Measurements from ENCODE around the gene CEACAM6. TPM values are rescaled to one million over a fixed set of nuclear protein-coding genes. Genes with fewer than 3 reads are reported as not detected.
A peak's percentile ranks its signal among the peaks of the same experiment; 100 is the strongest.

The CEACAM6 gene
- total and polyA plus RNA-seq, 2 donors (not counting 1 experiment from before 2014, with no cell fraction given): not detected

DNA sequence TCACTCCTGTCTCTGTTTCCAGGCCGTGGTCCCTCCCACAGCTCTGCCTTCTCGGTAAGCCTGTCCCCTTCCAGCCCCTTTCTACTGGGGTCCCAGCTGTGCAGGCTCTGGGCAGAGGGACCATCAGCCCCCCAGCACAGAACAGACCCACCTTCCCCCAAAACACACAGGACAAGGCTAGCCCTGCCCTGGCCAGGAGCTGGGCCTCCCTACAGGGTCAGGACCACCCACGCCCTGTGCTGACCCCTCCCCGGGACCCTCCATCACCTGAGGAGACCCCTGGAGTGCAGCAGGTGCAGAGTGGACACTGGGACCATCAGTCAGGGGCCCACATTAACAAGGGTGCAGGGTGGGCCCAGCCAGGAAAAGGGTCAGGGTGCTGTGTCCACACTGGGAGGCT lies 55.0 kb downstream of the CEACAM6 start:
- no peak overlapping the region for H3K9ac ChIP-seq (ENCODE audit: low read length)
- intact Hi-C loops (cut with micrococcal nuclease): no loop called here
- peaks cover 16 to 25% of the 10 kb centered on the region in 2 donors for H3K4me1 ChIP-seq (ENCODE audit: control insufficient read depth in 2 of 2, insufficient read depth in 2 of 2, low read length in 2 of 2)
- H3K9me3 Mint-ChIP-seq (ENCODE audit: insufficient read depth): no peaks in the 10 kb centered on the region
- ChIA-PET CTCF (interaction anchor here (1.4 to 1.9 kb wide), 2 partner anchors 16 to 57 kb away, joined by 4 to 13 read pairs; no protein-coding TSS in a partner anchor), POLR2A (no interaction called here)
- H3K4me2 ChIP-seq (replicated peaks; ENCODE audit: low read depth, low read length, poor library complexity, severe bottlenecking): peak overlapping the region; percentile 48
- DNase-seq: no peak
- ATAC-seq (ENCODE audit: low read depth): no peak
- no peaks in the 10 kb centered on the region for H3K27me3 ChIP-seq (replicated peaks in 1 of 4; ENCODE audit: control extremely low read depth in 1 of 4, control insufficient read depth in 3 of 4, insufficient read depth in 4 of 4, low read length in 3 of 4)
- H3K4me3 Mint-ChIP-seq: no peak overlapping the region
- H3K27me3 Mint-ChIP-seq: no peaks in the 10 kb centered on the region
- no peak overlapping the region for H3K4me3 ChIP-seq (ENCODE audit: control extremely low read depth in 1 of 5, extremely low read depth in 1 of 5, insufficient read depth in 1 of 5, low read depth in 2 of 5, low read length in 4 of 5)
- H4K20me1 ChIP-seq (ENCODE audit: control insufficient read depth, insufficient read depth, low read length, poor library complexity, severe bottlenecking): no peaks in the 10 kb centered on the region
- H3K4me1 Mint-ChIP-seq: peaks cover 26% of the 10 kb centered on the region
- H2AFZ ChIP-seq (ENCODE audit: insufficient read depth, low read depth, low read length, poor library complexity, severe bottlenecking): no peak overlapping the region
- TF ChIP-seq, protein P1, sequence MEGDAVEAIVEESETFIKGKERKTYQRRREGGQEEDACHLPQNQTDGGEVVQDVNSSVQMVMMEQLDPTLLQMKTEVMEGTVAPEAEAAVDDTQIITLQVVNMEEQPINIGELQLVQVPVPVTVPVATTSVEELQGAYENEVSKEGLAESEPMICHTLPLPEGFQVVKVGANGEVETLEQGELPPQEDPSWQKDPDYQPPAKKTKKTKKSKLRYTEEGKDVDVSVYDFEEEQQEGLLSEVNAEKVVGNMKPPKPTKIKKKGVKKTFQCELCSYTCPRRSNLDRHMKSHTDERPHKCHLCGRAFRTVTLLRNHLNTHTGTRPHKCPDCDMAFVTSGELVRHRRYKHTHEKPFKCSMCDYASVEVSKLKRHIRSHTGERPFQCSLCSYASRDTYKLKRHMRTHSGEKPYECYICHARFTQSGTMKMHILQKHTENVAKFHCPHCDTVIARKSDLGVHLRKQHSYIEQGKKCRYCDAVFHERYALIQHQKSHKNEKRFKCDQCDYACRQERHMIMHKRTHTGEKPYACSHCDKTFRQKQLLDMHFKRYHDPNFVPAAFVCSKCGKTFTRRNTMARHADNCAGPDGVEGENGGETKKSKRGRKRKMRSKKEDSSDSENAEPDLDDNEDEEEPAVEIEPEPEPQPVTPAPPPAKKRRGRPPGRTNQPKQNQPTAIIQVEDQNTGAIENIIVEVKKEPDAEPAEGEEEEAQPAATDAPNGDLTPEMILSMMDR (IDR thresholded peaks at IDR 0.05): no peak
- TF ChIP-seq EZH2 (IDR thresholded peaks at IDR 0.05; ENCODE audit: borderline replicate concordance, insufficient read depth, low read depth, low read length, poor library complexity, severe bottlenecking): no peak
- H3K79me2 ChIP-seq (ENCODE audit: control insufficient read depth, insufficient read depth, low read length): no peaks in the 10 kb centered on the region
- WGBS (ENCODE audit: insufficient coverage): 64% methylated on average over 4 of the region's 4 CpGs
- peak overlapping the region; percentile 46 for H3K27ac Mint-ChIP-seq
- no peaks in the 10 kb centered on the region for H3K36me3 ChIP-seq (replicated peaks in 1 of 2; ENCODE audit: control extremely low read depth in 1 of 2, control insufficient read depth in 1 of 2, extremely low read depth in 1 of 2, insufficient read depth in 2 of 2, low read length in 1 of 2)
- no peak overlapping the region for H3K27ac ChIP-seq (ENCODE audit: low read length in 2 of 2)
- H3K9me3 ChIP-seq (ENCODE audit: control extremely low read depth in 1 of 3, control insufficient read depth in 2 of 3, insufficient read depth in 1 of 3, low read length in 2 of 3): no peaks in the 10 kb centered on the region

DNA sequence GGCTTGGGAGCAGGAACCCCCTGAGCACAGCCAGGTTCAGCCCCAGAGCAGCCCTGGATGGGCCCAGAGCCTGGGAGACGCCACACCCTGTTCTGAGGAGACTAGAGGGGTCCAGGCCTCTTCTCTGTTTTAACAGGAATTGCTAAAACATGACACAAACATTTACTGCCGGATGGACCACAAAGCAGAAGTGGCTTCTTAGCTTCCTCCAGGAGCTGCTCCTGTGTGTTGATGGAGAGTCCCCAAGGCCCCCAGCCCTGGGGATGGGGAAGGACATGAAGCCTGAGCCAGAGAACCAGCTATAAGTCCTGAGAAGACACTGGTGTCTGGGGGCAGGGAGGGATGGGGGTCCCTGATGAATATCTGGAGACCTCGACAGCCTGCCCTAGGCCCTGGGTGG lies 55.7 kb downstream of the CEACAM6 start:
- Mint-ChIP-seq H3K9me3 (ENCODE audit: insufficient read depth) (no peaks in the 10 kb centered on the region), H3K4me1 (peaks cover 20% of the 10 kb centered on the region), H3K4me3 (no peak overlapping the region), H3K27me3 (no peaks in the 10 kb centered on the region), H3K27ac (peak overlapping the region; percentile 20)
- peak overlapping the region; percentile 17 for H2AFZ ChIP-seq (ENCODE audit: insufficient read depth, low read depth, low read length, poor library complexity, severe bottlenecking)
- ATAC-seq (ENCODE audit: low read depth): peak; percentile 10
- CTCF ChIA-PET: interaction anchor here (0.7 to 2.7 kb wide), 4 partner anchors 10 to 58 kb away, joined by 3 to 13 read pairs (median 8); no protein-coding TSS in a partner anchor
- H3K9me3 ChIP-seq (ENCODE audit: control extremely low read depth in 1 of 3, control insufficient read depth in 2 of 3, insufficient read depth in 1 of 3, low read length in 2 of 3): no peaks in the 10 kb centered on the region
- H3K79me2 ChIP-seq (ENCODE audit: control insufficient read depth, insufficient read depth, low read length): no peaks in the 10 kb centered on the region
- 0% methylated on average over 3 of the region's 3 CpGs for WGBS (ENCODE audit: insufficient coverage)
- H3K4me1 ChIP-seq (ENCODE audit: control insufficient read depth in 2 of 2, insufficient read depth in 2 of 2, low read length in 2 of 2): peaks cover 10 to 25% of the 10 kb centered on the region in 2 donors
- H3K4me3 ChIP-seq (ENCODE audit: control extremely low read depth in 1 of 5, extremely low read depth in 1 of 5, insufficient read depth in 1 of 5, low read depth in 2 of 5, low read length in 4 of 5): no peak overlapping the region
- no peaks in the 10 kb centered on the region for H4K20me1 ChIP-seq (ENCODE audit: control insufficient read depth, insufficient read depth, low read length, poor library complexity, severe bottlenecking)
- TF ChIP-seq, protein P1 (IDR thresholded peaks at IDR 0.05): no peak
- no peak for TF ChIP-seq EZH2 (IDR thresholded peaks at IDR 0.05; ENCODE audit: borderline replicate concordance, insufficient read depth, low read depth, low read length, poor library complexity, severe bottlenecking)
- no peak overlapping the region for H3K27ac ChIP-seq (ENCODE audit: low read length in 2 of 2)
- H3K36me3 ChIP-seq (replicated peaks in 1 of 2; ENCODE audit: control extremely low read depth in 1 of 2, control insufficient read depth in 1 of 2, extremely low read depth in 1 of 2, insufficient read depth in 2 of 2, low read length in 1 of 2): no peaks in the 10 kb centered on the region
- H3K9ac ChIP-seq (ENCODE audit: low read length): no peak overlapping the region
- H3K4me2 ChIP-seq (replicated peaks; ENCODE audit: low read depth, low read length, poor library complexity, severe bottlenecking): peak overlapping the region; percentile 48
- peak; percentile 66 for DNase-seq
- intact Hi-C loops (cut with micrococcal nuclease): no loop called here
- POLR2A ChIA-PET: no interaction called here
- no peaks in the 10 kb centered on the region for H3K27me3 ChIP-seq (replicated peaks in 1 of 4; ENCODE audit: control extremely low read depth in 1 of 4, control insufficient read depth in 3 of 4, insufficient read depth in 4 of 4, low read length in 3 of 4)
